ENCODE results near the gene CACYBP.

GRCh38 chr1:175036476-175036875 lies 36.7 kb downstream of the CACYBP start:
- TF ChIP-seq, protein P1, sequence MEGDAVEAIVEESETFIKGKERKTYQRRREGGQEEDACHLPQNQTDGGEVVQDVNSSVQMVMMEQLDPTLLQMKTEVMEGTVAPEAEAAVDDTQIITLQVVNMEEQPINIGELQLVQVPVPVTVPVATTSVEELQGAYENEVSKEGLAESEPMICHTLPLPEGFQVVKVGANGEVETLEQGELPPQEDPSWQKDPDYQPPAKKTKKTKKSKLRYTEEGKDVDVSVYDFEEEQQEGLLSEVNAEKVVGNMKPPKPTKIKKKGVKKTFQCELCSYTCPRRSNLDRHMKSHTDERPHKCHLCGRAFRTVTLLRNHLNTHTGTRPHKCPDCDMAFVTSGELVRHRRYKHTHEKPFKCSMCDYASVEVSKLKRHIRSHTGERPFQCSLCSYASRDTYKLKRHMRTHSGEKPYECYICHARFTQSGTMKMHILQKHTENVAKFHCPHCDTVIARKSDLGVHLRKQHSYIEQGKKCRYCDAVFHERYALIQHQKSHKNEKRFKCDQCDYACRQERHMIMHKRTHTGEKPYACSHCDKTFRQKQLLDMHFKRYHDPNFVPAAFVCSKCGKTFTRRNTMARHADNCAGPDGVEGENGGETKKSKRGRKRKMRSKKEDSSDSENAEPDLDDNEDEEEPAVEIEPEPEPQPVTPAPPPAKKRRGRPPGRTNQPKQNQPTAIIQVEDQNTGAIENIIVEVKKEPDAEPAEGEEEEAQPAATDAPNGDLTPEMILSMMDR (IDR thresholded peaks at IDR 0.05 in 8 of 11, conservative IDR thresholded peaks at IDR 0.05 in 3 of 11): no peak
- no peak for TF ChIP-seq POLR2AphosphoS5 (IDR thresholded peaks at IDR 0.05)
- TF ChIP-seq POLR2A (IDR thresholded peaks at IDR 0.05): no peak

All from spleen (tissue), 7 donors.